Activated naive CD4-positive, alpha-beta T cell (primary cell): ENCODE measurements around the gene NEURL4.
A peak's percentile ranks its signal among the peaks of the same experiment; 100 is the strongest.
"Not testable (repeated sequence)": the region's sequence is repeated elsewhere in the genome, so short reads cannot be mapped to it uniquely, and the experiment has no call there.

ENCODE experiments used
- DNase-seq, 4 experiments: peaks; one replicate each; lab custom pipeline; 2025; lab: John Stamatoyannopoulos, UW

NEURL4 gene

GRCh38 chr17:7328840-7329373 lies at the start of gene NEURL4:
TSS of gene NEURL4 (minus strand) at chr17:7329335. CDS start at chr17:7329312, 23 bp downstream.
- no peak for DNase-seq

GRCh38 chr17:7374353-7374752 lies 45.2 kb upstream of the NEURL4 start:
- DNase-seq, result no peak

GRCh38 chr17:7370853-7371252 lies 41.7 kb upstream of the NEURL4 start:
- no peak for DNase-seq

GRCh38 chr17:7369825-7370224 lies 40.7 kb upstream of the NEURL4 start:
- DNase-seq, result no peak

GRCh38 chr17:7368599-7368994 lies 39.5 kb upstream of the NEURL4 start:
- not testable (repeated sequence) for DNase-seq

GRCh38 chr17:7367918-7368598 lies 38.9 kb upstream of the NEURL4 start:
- no peak for DNase-seq

- no peak for DNase-seq
Measured at GRCh38 chr17:7367083-7367482, 37.9 kb upstream of the NEURL4 start.

- DNase-seq, result not testable (repeated sequence)
Measured at GRCh38 chr17:7365963-7366362, 36.8 kb upstream of the NEURL4 start.

GRCh38 chr17:7363311-7363710 lies 34.2 kb upstream of the NEURL4 start:
- DNase-seq, result no peak

GRCh38 chr17:7361906-7362305 lies 32.8 kb upstream of the NEURL4 start:
- no peak for DNase-seq

GRCh38 chr17:7357381-7357780 lies 28.2 kb upstream of the NEURL4 start:
- DNase-seq, result no peak

- DNase-seq, result no peak
Measured at GRCh38 chr17:7356756-7357155, 27.6 kb upstream of the NEURL4 start.

GRCh38 chr17:7356072-7356549 lies 27.0 kb upstream of the NEURL4 start:
- DNase-seq, result peak; percentile 49 to 81 (median 71)

GRCh38 chr17:7355573-7355972 lies 26.4 kb upstream of the NEURL4 start:
- DNase-seq, result no peak

- no peak for DNase-seq
Measured at GRCh38 chr17:7355053-7355452, 25.9 kb upstream of the NEURL4 start, which contains the start of gene TMEM95. TSS of gene TMEM95 (plus strand) at chr17:7355156. CDS start at chr17:7355205, 49 bp downstream.

GRCh38 chr17:7354262-7354843 lies 25.2 kb upstream of the NEURL4 start:
- DNase-seq, result no peak

GRCh38 chr17:7352910-7353635 lies 23.9 kb upstream of the NEURL4 start:
- no peak for DNase-seq

GRCh38 chr17:7352503-7352889 lies 23.4 kb upstream of the NEURL4 start:
- DNase-seq, result no peak

- peak in 3 of 4 experiments; percentile 28 to 57 (median 41) for DNase-seq
Measured at GRCh38 chr17:7351665-7352502, 22.7 kb upstream of the NEURL4 start, which contains the start of gene KCTD11. TSS of gene KCTD11 (plus strand) at chr17:7352162.

GRCh38 chr17:7348478-7349242 lies 19.5 kb upstream of the NEURL4 start:
- DNase-seq, result no peak
